Suppressor macrophage treated with lipopolysaccharide for 1 hour (primary cell): ENCODE data around the gene PHF2.

Source experiments
- DNase-seq, 3 donors: peaks; one replicate each; pipeline ENCODE4 v3.0.0-alpha.2; 2020 to 2022

PHF2 gene

DNA sequence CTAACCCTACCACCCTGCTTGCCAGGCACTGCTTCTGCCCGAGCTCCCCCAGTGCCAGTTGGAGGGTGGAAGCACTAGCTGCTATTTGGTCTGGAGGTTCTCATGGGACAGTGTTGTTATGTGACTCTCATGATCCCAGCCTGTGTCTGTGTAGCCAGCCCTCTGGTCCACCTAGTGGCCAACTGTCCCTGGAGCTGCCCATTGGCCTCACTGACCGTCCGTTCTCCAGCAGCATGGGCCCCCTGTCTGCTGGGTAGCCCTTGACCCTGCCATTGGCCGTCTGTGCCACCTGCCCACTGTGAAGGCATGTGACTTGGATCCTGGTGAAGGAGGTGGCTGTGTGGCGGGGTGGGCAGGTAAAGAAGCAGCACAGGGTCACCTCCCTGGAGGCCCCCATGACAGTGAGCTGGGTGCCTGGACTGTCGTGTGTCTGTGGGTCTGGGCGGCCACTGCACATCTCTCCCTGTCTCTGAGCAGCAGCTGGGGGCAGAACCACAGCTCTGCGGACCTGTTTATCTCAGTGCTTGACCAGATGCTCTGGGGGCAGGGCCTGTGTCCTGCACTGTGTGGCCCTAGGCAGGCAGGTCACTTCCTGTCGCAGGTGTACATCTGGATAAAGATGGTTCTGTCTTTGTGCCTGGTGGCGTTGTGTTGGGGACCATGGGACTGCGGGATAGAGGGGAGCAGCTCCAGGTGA, 11.4 kb downstream of the PHF2 start:
- DNase-seq: peak in 1 of 3 donors; percentile 16

DNA sequence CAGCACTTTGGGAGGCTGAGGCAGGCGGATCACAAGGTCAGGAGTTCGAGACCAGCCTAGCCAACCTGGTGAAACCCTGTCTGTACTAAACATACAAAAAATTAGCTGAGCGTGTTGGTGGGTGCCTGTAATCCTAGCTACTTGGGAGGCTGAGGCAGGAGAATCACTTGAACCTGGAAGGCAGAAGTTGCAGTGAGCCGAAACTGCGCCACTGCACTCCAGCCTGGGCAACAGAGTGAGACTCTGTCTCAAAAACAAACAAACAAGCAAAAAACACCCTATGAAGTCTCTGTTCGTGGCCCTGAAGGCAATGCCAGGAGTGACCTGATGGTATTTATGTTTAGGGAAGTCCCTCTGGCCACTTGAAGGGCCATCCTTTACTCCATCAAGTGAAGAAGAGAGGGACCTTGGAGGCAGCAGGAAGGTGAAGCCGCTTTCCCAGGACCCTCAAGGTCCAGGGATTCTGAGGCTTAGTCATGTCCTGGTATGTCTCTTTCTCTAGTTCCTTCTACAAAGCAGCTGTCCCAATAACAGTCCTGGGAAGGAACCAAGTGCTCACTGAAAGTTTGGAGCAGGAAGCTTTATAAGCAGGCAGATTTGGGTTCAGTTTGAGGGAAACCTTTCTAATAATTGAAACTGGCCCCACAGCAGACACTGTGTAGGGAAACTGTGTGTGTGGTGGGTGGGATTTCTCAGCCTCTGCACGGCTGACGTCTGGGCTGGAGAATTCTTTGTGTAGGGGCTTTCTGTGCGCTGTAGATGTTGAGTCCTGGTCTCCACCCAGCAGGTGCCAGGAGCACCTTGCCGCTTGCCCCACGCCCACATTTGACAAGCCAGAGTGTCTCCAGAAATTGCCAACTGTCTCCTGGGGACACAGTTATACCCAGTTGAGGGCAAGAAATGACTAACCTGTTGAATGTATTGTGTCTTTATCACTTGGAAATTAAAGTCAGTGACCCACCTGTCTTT, 12.5 kb downstream of the PHF2 start:
- no peak for DNase-seq

DNA sequence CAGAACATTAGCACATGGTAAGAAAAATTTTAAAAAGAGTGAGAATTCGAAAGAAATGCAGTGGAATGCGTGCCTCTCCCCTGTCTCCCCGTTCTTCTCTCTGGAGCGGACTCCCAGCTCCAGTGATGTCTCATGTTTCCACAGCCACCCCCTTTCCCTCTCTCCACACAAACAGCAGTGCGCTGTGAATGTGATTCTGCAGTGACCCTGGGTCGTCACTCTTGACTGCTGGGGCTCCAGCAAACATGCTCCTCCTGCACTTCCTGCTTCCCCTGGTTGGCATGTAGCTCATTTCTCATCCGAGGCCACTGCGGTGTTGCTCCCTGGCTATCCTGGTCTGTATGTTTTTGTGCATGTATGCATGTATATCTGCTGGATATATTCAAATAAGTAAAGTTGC, 13.3 kb downstream of the PHF2 start:
- DNase-seq: no peak

DNA sequence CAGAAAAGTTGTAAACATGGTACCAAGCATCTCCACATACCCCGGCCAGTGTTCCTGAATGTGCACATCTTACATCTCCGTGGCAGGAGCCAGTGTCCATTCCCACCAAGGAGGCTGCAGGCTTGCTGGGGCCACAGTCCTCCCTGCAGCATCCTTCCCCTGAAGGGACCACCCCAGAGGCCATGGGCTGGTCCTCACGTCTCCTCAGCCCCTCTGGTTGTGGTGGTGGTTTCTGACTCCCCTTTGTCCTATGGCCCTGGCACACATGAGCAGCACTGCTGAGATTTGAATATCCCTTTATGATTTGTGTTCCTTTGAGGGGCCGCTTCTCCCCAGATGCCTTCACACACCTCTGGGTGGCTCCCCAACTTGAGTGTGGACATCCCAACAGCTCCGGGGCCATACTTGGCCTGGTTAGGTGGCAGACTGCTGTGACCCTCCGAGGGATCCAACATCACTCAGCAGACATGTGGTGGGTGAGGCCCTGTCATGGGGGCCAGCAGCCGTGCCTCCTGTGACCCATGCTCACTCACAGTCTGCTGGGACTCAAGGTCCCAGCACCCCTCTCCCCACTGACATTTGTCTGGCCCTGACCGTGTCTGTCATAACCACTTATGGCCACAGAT, 14.3 kb downstream of the PHF2 start:
- DNase-seq: no peak

DNA sequence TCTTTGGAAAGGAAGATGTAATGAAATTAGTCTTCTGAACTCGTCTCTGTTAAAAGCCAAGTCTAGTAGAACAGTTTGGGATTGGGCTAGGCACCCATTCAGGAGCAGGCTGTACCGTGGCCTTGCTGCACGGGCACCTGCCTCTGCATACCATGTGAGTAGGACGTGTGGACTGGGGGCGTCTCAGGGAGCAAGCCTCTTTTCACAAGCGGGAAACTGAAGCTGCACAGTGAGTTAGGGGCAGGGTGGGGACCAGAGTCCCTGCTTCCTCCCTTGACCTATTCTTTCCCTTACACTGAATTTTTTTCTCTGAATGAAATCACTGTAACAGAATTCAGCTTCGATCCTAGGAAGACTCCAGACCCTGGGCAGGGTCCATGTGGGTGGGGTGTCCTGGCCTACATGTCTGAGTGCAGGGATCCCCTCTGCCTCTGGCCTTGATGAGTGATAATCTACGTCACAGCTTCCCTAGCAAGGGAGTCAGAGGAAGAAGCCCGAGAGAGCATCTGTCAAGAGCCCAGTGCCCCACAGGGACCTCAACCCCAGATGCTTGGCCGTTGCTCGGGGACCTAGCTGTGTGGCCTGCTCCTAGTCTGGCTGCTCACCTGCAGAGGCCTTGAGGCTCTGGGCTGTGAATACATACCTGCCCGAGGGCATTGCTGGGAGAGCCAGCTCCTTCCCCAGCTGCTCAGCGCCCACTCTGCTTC, 15.1 kb downstream of the PHF2 start:
- DNase-seq: no peak

DNA sequence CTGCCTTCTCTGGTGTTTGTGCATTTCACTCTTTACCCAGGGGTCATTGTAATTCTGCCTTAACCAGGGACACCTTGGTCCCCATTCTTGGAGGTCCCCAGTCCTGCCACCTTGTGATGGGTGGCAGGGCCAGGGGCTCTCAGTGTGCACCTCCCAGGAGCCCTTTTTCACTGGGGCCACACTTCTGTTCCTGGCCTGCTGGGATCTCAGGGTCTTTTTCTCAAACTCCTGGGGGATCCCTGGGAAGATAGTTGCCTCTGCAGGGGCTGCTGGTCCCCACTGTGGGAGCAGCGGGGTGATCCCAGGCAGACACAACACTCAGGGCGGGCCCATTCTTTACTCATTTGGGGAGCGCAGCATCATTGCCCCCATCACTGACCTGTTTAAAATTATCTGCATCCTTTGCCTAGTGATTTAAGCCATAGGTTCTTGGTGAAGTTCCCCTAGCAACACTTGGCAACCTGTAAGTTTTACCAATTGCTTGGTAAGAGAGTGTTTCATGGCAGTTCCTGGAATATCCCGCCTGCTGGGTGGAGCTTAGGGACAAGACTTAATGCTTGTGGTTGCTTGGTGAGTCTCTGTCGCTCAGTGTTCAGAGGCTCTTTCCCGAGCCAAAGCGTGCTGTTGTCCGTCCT, 15.7 kb downstream of the PHF2 start:
- no peak for DNase-seq

DNA sequence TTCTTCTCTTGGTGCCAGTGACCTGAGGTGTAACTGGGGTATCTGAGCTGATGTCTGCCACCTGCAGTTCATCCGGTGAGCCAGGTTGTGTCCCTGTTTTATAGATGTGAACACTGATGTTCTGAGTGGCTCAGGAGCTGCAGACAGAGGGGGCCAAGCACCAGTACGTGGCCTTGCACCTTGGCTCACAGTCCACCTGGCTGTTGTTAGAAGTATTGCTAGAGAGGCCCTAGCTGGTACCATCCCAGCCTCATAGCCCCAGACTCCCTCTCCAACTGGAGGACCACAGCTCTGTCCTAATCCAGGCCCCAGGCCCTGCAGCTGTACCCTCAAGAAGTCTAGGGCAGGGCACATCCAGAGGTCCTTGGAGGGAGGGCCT, 16.2 kb downstream of the PHF2 start:
- DNase-seq: no peak

DNA sequence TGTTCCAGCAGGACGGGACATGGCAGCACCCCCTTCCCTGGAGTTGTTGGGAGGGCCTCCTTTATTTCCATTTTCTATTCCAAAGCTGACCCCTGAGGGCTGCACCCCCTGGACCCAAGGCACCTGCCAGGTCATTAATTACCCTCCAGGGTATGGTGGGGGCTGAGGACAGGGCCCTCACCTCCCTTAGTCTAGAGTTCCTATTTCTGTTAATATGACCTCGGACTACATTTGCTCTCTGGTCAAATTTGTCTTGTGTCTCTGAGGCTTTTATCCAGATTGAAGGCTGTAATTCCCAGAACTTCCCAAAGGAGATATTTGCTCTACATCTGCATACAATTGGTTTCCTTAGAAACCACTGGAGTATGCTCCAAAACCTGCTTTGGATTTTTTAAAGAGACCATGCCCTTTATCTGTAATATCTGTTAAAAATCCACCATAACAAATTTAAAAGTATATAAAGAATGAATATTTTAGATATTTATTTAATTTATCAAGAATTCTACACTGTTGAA, 16.8 kb downstream of the PHF2 start:
- no peak for DNase-seq

DNA sequence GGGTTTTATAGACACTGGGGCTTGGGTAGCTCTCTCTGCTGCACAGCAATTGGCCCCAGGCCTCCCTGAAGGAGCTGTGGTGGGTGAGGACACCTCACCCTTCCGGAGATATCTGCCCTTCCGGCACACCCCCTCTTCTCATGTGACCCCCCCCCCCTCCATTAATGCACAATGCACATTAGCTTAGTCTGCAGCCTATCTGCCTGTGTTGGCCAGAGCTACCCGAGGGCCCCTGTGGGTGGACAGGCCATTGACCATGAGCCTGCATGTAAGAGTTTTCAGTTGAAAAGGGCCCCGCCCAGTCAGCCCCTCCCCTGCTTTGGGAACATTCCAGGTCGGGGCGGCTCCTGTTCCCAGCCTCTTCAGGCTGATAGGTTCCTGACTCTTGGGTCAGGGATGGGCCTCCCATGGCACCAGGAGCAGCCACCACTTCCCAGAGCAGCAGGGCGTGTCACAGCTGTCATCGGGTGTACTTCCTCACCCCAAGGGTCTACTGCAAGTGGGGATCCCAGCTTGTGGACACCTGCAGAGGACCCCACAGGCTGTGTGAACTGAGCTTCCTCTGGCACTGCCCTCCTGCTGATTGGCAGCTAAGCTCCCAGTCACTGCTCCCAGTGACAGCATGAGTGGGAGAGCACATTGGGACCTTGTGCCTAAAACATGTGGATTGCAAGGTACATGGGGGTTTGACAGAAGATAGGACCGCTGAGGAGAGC, 17.8 kb downstream of the PHF2 start:
- DNase-seq: no peak

DNA sequence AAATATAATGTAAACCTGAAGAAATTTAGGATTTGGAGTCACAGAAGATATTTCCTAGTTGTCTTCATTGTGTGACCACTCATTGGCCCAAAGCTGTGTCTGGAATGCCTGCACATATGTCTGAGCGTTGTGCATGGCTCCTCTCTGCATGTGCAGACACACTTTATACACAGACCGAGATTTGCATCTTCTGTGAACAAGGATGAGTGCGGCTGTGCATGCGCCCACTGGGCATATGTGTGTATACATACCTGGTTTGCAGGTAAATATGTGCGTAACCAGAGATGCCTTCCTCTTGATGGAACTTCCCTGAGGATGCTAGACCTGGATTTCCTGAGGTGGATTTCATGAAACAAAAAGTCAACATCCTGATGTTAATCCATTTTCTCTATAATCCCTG, 19.1 kb downstream of the PHF2 start:
- no peak for DNase-seq

DNA sequence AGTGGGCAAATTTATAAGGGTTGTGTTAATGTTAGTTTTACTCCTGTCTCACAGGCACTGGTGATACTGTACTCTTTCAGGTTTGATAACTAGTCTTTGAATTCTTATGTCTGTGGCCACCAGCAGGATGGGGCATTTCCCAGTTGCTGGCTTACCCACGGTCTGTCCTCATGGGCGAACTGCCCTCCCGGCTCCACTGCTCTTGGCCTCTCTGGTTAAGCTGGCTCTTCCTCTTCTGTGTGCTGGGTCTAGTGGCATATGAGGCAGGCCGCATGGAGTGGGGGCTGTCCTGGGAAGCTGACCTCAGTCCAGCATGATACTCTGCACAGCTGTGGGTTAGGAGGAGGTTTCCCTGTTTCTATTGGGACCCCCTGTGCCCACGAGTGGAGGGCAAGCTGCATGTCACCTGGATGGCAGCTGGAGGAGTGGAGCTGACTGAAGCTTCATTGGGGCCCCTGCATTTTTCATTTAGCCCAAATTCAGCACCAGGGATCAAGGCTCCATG, 19.5 kb downstream of the PHF2 start:
- DNase-seq: no peak

DNA sequence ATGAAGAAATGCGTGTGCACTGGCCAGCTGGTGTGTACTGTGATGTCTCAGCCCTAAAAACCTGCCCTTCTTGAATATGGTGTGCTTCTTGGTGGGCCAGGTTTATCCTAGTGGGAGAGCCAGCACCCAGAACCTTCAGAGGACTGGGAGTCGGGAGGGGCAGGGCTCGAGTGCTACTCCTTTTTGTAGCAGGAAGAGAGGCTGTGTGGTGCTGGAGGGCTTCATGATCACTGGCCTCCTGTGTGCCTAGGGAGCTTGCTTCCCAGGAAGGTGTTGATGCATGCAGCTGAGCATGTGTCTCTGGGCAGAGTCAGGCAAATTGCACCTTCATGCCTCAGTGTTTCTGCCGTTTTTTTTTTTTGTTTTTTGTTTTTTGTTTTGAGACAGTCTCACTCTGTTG, 20.0 kb downstream of the PHF2 start:
- no peak for DNase-seq

DNA sequence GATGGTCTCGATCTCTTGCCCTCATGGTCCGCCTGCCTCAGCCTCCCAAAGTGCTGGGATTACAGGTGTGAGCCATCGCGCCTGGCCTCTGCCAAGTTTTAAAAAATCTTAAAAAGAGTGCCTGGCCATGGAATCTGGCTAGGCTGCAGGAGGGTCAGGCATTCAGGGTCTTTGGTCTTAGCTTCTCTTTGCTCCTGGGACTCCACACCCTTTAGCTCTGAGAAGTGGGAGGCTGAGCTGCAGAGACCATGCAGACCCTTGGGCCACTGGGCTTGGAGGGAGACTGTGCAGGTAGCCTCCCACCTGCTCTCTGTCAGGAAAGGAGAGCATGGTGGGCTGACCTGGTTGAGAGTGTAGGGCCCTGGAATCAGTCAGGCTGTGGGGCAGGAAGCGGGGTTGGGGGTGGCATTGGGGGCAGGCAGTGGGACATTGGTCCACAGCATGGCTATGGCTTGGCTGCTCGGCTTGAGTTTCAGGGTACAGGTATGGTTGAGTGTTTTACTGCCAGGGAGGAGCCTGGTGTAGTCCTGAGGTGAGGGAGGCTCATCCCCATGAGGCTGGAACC, 20.8 kb downstream of the PHF2 start:
- no peak for DNase-seq

DNA sequence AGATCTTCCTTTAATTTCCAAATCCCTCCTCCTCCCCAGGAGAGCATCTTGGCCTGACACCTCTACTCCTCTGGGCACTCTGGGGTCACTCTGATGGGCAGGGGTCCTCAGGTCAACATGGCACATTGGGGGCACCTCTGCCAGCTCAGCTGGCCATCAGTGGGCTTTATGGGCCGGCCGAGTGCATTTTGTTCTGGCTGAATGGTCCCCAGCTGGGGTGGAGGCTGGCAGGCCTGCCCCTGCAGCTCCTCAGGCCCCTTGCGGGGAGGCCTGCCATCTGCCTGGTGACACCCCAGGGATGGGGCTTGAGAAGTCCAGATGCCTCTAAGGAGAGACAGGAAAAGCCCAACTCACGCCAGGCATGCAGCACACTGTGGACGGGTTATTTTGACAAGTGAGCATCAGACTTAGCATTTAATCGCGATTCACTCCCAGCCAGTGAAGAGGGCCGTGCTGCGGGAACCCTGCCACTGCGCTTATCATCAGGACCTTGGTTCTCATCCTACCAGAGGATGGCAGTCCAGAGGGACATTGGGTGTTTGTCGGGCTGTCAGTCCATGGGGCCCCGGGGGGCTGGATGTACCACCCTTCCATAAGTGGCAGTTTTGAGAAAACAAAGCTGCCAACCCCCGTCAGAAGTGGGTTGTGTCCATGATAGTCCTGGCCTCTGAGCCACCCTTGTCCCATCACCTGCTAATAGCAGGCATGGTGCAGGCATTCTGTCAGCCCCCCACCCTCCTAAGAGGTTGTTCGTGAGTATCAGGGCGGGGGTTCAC, 21.7 kb downstream of the PHF2 start:
- no peak for DNase-seq

DNA sequence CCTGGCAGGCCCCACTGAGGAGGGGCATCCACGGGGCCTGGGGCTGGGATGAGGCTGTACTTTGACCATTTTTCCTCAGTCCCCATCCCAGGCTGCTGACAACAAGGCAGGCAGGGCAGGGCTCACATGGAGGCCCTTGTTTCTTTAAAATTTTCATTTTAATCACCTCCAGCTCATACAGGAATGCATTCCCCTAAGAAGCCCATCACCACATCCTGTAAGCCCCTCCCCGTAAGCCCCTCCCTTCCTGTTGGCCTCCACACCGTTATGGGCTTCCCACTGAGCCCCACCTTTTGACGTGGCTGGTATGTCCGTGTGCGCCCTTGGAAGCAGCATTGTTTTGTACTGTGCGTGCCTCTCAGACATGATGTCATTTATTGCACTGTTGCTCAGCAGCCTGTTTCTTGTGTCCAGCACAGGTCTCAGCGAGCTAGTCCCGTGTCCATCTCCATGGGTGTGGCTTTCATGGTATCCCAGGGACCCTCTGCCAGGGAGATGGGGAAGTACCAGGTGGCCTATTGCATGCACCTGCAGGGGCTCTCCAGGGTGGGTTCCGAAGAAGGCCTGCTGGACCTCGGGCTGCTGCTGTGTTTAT, 22.4 kb downstream of the PHF2 start:
- DNase-seq: no peak

DNA sequence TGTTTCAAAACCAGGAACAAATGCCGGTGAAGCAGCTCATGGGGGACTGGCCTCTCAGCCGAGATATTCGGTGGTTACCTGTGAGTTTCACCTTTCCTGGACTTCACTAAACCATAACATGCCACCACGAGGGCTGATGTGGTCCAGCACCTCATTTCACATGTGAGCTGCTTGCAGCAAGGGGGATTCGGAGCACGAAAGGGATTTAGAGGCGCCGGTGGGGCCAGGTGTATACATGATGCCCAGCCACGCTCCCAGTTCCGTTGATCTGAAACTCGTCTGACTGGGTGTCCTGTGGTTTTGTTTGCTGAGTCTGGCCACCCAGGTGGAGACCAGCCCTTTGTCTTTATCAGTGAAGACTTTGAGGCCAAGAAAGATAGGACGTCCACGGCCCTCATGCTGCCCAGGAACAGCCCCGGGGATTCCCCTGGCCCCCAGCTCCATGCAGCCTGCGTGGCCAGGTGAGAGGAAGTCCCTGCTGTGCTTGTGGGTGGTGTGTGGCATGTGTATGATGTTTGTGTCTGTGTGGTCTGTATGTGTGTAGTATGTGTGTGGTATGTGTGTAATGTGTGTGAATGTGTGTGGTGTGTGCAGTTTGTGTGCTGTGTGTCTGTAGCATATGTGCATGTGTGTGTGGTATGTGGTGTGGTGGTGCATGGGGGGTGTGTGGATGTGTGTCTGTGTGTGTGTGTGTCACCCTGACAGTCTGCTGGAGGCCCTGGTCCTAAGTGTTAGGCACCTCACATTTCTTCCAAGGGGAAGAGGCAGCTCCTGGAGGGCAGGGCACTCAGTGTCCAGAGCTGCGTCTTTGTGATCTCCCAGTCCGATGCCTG, 23.4 kb downstream of the PHF2 start:
- DNase-seq: no peak

DNA sequence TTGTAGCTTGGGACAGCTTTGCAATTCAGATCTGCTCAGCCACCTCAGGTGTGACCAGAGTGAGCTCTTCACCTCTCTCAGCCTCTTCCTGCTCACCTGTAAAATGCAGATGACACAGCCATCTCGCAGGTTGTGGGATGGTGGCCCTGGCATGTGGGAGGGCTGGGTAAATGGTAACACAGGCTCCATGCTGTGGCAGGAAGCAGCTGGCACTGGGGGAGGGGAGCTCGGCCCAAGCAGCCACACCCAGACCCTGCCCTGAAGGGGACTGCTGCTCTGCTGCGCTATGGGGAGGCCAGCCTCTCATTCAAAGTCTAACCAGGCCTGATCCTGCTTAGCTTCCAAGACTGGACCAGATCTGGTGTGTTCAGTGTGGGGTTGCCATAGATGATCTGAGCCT, 24.1 kb downstream of the PHF2 start:
- no peak for DNase-seq

DNA sequence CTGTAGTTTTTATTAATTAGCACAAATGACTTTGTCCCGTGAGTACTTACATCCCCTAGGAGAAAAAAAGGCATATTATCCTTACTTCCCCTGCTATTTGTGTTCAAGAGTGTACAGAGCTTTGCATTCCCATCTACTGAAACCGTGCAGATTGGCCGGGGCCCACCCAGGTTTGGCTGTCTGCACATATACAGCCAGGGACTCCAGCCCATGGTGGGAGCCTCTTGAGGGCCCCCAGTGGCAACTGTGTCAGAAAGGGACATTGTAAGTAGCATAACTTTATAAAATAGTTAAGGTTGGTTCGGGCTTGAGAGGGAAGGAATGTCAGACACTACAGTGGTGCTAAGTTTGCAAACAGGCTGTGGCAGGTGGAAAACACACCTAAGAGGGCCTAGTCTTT, 24.7 kb downstream of the PHF2 start:
- no peak for DNase-seq

DNA sequence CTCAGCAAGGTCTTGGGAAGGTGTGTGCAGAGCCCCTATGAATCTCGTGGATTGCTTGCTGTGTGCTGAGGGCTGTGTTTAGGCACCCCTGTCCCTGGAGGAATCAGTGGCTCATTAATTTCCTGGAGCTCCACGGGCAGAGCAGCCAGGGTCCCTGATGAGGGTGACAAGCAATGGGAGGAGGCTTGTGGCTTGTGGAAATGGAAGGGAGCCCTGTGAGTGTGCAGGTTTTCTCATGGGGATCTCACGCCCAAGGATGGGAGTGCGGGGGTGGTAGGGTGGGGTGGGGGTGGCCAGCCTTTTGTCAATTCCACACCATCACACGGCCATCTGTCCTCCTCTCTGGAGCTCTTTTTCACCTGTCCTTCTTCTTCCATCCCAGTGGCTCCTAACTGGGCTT, 25.3 kb downstream of the PHF2 start:
- no peak for DNase-seq
